Peyer's patch (tissue), 4 donors: Measurements from ENCODE around the gene SLC5A11. TPM values are rescaled to one million over a fixed set of nuclear protein-coding genes. Genes with fewer than 3 reads are reported as not detected.

ENCODE experiments used
- DNase-seq, 3 donors: peaks; one replicate each; pipeline ENCODE4 v3.0.0-alpha.2; 2017 to 2019
- H3K27ac ChIP-seq, 4 donors: fragments of 200-600 bp; sonication (generic); one replicate each; pipeline ENCODE4 v1.5.1; 2016 to 2019
- H3K27me3 ChIP-seq, 2 donors: fragments of 200-600 bp; sonication (generic); one replicate each; pipeline ENCODE4 v1.5.1; 2019
- H3K36me3 ChIP-seq, 3 donors: fragments of 200-600 bp; sonication (generic); one replicate each; pipeline ENCODE4 v1.5.1; 2016 to 2019
- H3K4me1 ChIP-seq, 4 donors: fragments of 200-600 bp; sonication (generic); one replicate each; pipeline ENCODE4 v1.5.1; 2016 to 2019
- H3K4me3 ChIP-seq, 4 donors: fragments of 200-600 bp; sonication (generic); 1 replicate in 3 of 4; 2 replicates in 1 of 4; pipeline ENCODE4 v1.5.1; 2016 to 2019; ENCODE audit warnings: mild to moderate bottlenecking in 1 of 4
- H3K9me3 ChIP-seq, 4 donors: fragments of 200-600 bp; sonication (generic); one replicate each; pipeline ENCODE4 v1.5.1; 2016 to 2019; ENCODE audit warnings: mild to moderate bottlenecking in 1 of 4
- POLR2A ChIP-seq, 2 donors: fragments of 450-650 bp; IDR thresholded peaks; one replicate each; pipeline ENCODE4 v1.5.1; 2017; ENCODE audit warnings: antibody characterized with exemption in 2 of 2, mild to moderate bottlenecking in 2 of 2, moderate library complexity in 2 of 2
- total RNA-seq, 4 donors: library from RNA; depleted of rRNA; stranded (reverse); fragments of >200 nt; gene quantifications; one replicate each; pipeline ENCODE4 v1.1.0, GENCODE V29; 2016
- TF ChIP-seq, protein P1 (sequence below), 6 experiments: fragments of 450-650 bp in 4 of 6; fragments of 200-600 bp in 2 of 6; sonication (generic) in 1 of 6; IDR thresholded peaks; one replicate each; pipeline ENCODE4 v1.5.1; 2017 to 2019; ENCODE audit warnings: antibody characterized with exemption in 6 of 6, mild to moderate bottlenecking in 3 of 6, moderate library complexity in 1 of 6

The SLC5A11 gene
- total RNA-seq, 4 donors from 2014 or later, result 1.7 to 138 (median 88.6) TPM

DNA sequence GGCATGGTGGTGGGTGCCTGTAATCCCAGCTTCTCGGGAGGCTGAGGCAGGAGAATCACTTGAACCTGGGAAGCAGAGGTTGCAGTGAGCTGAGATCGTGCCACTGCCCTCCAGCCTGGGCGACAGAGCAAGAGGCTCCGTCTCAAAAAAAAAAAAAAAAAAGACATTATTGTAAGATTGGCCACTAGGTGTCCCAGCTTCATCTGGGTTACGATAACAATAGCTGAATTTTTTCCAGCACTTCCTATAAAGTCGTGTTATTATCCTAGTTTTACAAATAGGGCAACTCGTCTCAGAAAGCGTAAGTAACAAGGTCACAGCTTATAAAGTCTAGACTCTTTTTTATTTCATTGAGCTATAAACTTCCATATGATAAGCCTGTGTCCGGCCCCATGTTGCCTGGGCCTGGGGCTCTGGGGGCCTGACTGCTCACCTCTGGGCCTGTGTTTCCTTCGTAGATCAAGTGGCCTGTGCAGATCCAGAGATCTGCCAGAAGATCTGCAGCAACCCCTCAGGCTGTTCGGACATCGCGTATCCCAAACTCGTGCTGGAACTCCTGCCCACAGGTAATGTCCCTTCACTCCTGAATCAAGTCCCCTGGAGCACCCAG lies 60.5 kb downstream of the SLC5A11 start:
- no peak overlapping the region for H3K4me3 ChIP-seq
- no peak overlapping the region for H3K27ac ChIP-seq
- peaks cover 0 to 8% (median 0%) of the 10 kb centered on the region in 3 donors for H3K36me3 ChIP-seq
- no peaks in the 10 kb centered on the region for H3K27me3 ChIP-seq
- no peaks in the 10 kb centered on the region for H3K9me3 ChIP-seq
- no peaks in the 10 kb centered on the region for H3K4me1 ChIP-seq
- TF ChIP-seq, protein P1, sequence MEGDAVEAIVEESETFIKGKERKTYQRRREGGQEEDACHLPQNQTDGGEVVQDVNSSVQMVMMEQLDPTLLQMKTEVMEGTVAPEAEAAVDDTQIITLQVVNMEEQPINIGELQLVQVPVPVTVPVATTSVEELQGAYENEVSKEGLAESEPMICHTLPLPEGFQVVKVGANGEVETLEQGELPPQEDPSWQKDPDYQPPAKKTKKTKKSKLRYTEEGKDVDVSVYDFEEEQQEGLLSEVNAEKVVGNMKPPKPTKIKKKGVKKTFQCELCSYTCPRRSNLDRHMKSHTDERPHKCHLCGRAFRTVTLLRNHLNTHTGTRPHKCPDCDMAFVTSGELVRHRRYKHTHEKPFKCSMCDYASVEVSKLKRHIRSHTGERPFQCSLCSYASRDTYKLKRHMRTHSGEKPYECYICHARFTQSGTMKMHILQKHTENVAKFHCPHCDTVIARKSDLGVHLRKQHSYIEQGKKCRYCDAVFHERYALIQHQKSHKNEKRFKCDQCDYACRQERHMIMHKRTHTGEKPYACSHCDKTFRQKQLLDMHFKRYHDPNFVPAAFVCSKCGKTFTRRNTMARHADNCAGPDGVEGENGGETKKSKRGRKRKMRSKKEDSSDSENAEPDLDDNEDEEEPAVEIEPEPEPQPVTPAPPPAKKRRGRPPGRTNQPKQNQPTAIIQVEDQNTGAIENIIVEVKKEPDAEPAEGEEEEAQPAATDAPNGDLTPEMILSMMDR (IDR thresholded peaks at IDR 0.05), result peak in 4 of 6 experiments; percentile 32 to 45 (median 40)
- TF ChIP-seq POLR2A (IDR thresholded peaks at IDR 0.05), result no peak
- no peak for DNase-seq

DNA sequence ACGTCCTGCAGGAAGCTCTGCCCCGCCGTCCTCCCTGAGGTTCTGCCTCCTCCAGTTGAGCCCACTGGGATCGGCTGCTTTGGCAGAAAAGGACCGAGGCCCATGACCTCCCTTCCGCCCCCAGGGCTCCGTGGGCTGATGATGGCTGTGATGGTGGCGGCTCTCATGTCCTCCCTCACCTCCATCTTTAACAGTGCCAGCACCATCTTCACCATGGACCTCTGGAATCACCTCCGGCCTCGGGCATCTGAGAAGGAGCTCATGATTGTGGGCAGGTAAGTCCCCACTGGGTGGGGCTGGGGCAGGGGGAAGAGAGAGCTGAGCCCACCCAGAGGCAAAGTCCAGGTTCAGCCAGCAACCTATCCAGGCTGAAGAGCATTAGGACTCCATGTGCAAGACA lies 61.1 kb downstream of the SLC5A11 start:
- Histone ChIP-seq H3K9me3 (no peaks in the 10 kb centered on the region), H3K27ac (no peak overlapping the region), H3K36me3 (peaks cover 0 to 8% (median 0%) of the 10 kb centered on the region in 3 donors), H3K4me3 (no peak overlapping the region), H3K4me1 (no peaks in the 10 kb centered on the region), H3K27me3 (no peaks in the 10 kb centered on the region)
- TF ChIP-seq, protein P1 (IDR thresholded peaks at IDR 0.05), result no peak
- no peak for TF ChIP-seq POLR2A (IDR thresholded peaks at IDR 0.05)
- no peak for DNase-seq

DNA sequence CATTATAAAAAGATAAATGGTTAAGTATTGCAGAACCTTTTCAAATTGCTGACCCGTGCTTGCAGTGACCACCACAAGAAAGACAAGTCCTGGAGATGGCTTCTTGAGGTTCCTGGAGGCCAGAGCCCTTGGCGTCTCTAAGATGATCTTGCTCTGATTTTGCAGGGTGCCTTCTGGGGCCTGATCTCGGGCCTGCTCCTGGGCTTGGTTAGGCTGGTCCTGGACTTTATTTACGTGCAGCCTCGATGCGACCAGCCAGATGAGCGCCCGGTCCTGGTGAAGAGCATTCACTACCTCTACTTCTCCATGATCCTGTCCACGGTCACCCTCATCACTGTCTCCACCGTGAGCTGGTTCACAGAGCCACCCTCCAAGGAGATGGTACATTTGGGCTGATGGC lies 63.0 kb downstream of the SLC5A11 start:
- Histone ChIP-seq H3K36me3 (peaks cover 0 to 8% (median 0%) of the 10 kb centered on the region in 3 donors), H3K9me3 (no peaks in the 10 kb centered on the region), H3K27me3 (no peaks in the 10 kb centered on the region), H3K4me1 (no peaks in the 10 kb centered on the region), H3K27ac (no peak overlapping the region), H3K4me3 (no peak overlapping the region)
- no peak for DNase-seq
- TF ChIP-seq, protein P1 (IDR thresholded peaks at IDR 0.05), result no peak
- TF ChIP-seq POLR2A (IDR thresholded peaks at IDR 0.05), result no peak

DNA sequence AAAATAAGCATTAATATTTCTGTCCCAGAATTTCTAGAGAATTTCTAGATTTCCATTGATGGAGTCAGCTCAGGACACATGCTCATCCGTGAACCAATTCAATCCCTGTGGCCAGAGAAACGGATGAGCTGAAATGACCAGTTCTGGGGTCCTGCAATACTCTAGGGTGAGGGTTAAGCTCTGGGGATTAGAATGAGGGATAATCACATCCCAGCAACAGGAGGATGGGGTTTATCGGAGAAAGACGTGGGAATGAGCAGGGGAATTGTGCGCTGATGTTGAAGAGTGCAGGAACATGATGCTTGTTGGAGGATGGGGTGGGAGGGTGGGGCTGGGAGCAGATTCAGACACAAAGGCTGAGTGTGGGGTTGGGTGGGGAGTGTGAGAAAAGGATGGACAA lies 64.1 kb downstream of the SLC5A11 start:
- DNase-seq, result no peak
- Histone ChIP-seq H3K36me3 (peaks cover 0 to 8% (median 0%) of the 10 kb centered on the region in 3 donors), H3K9me3 (no peaks in the 10 kb centered on the region), H3K27me3 (no peaks in the 10 kb centered on the region), H3K4me1 (no peaks in the 10 kb centered on the region), H3K4me3 (no peak overlapping the region), H3K27ac (no peak overlapping the region)
- no peak for TF ChIP-seq POLR2A (IDR thresholded peaks at IDR 0.05)
- TF ChIP-seq, protein P1 (IDR thresholded peaks at IDR 0.05), result no peak

DNA sequence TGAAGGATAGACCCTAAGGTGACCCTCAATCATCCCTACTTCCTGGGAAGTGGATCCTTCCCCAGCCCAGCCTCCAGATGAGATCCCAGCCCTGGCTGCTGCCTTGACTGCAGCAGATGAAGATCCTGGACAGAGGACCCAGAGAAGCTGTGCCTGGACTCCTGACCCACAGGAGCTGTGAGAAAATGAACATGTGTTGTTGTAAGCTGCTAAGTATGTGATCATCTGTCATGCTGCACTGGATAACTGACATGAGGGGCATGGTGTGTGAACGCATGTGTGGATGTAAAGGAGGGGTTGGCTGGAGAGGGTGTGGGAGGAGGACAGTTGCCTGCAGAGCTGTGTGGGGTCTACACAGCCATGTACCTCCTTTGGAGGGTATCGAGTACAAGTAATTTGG lies 69.3 kb downstream of the SLC5A11 start:
- Histone ChIP-seq H3K36me3 (peaks cover 0 to 24% (median 0%) of the 10 kb centered on the region in 3 donors), H3K27ac (no peak overlapping the region), H3K9me3 (no peaks in the 10 kb centered on the region), H3K4me3 (no peak overlapping the region), H3K4me1 (no peaks in the 10 kb centered on the region), H3K27me3 (no peaks in the 10 kb centered on the region)
- no peak for DNase-seq
- TF ChIP-seq, protein P1 (IDR thresholded peaks at IDR 0.05), result no peak
- TF ChIP-seq POLR2A (IDR thresholded peaks at IDR 0.05), result no peak
